H9 (cell line): ENCODE measurements around the gene YY1. TPM values are rescaled to one million over a fixed set of nuclear protein-coding genes. Genes with fewer than 3 reads are reported as not detected.

Experiments used
- DNase-seq: peaks from one replicate; pipeline ENCODE4 v3.0.0-alpha.2; 2017
- H2AFZ ChIP-seq: one replicate; pipeline ENCODE4 v1.6.1; 2013; ENCODE audit warnings: mild to moderate bottlenecking, low read length, control low read depth, moderate library complexity
- H2AK5ac ChIP-seq: 2 replicates; pipeline ENCODE4 v1.6.1; 2013; ENCODE audit warnings: low read length, control low read depth, mixed read lengths; ENCODE audit not compliant: insufficient read length
- H2BK120ac ChIP-seq: one replicate; pipeline ENCODE4 v1.6.1; 2013; ENCODE audit warnings: low read depth, mild to moderate bottlenecking, low read length, control low read depth, inconsistent platforms; ENCODE audit not compliant: poor library complexity, severe bottlenecking
- H2BK12ac ChIP-seq: 2 replicates; pipeline ENCODE4 v1.6.1; 2013; ENCODE audit warnings: low read length, control low read depth, mixed read lengths, low read depth; ENCODE audit not compliant: insufficient read length
- H2BK15ac ChIP-seq: 2 replicates; pipeline ENCODE4 v1.6.1; 2013; ENCODE audit warnings: low read depth, low read length, control low read depth
- H2BK20ac ChIP-seq: one replicate; pipeline ENCODE4 v1.6.1; 2013; ENCODE audit warnings: low read depth, mild to moderate bottlenecking, low read length, control low read depth, inconsistent platforms; ENCODE audit not compliant: poor library complexity, severe bottlenecking
- H2BK5ac ChIP-seq: 2 replicates; pipeline ENCODE4 v1.6.1; 2013; ENCODE audit warnings: low read length, control low read depth, mixed read lengths; ENCODE audit not compliant: insufficient read length
- H3K14ac ChIP-seq: 2 replicates; pipeline ENCODE4 v1.6.1; 2013; ENCODE audit warnings: low read length, control low read depth; ENCODE audit not compliant: insufficient read depth
- H3K18ac ChIP-seq: 2 replicates; pipeline ENCODE4 v1.6.1; 2013; ENCODE audit warnings: low read depth, mild to moderate bottlenecking, mixed read lengths, low read length, control low read depth; ENCODE audit not compliant: insufficient read length
- H3K23ac ChIP-seq: 2 replicates; pipeline ENCODE4 v1.6.1; 2013; ENCODE audit warnings: low read length, control low read depth, mixed read lengths, low read depth; ENCODE audit not compliant: insufficient read length
- H3K23me2 ChIP-seq: 2 replicates; pipeline ENCODE4 v1.6.1; 2013; ENCODE audit warnings: low read depth, mild to moderate bottlenecking, mixed read lengths, low read length, control low read depth; ENCODE audit not compliant: insufficient read length, poor library complexity, severe bottlenecking
- H3K27ac ChIP-seq: 2 replicates; pipeline ENCODE4 v1.5.1; 2013; ENCODE audit warnings: low read length, control low read depth, mixed read lengths, low read depth; ENCODE audit not compliant: insufficient read length
- H3K27me3 ChIP-seq: 2 replicates; pipeline ENCODE4 v1.6.1; 2013; ENCODE audit warnings: low read length, control low read depth, inconsistent platforms; ENCODE audit not compliant: insufficient read depth
- H3K4ac ChIP-seq: 2 replicates; pipeline ENCODE4 v1.6.1; 2013; ENCODE audit warnings: low read depth, mild to moderate bottlenecking, control low read depth, inconsistent platforms, low read length, moderate library complexity
- H3K4me1 ChIP-seq: 2 replicates; pipeline ENCODE4 v1.6.1; 2013; ENCODE audit warnings: low read length, control low read depth, inconsistent platforms; ENCODE audit not compliant: insufficient read depth
- H3K4me2 ChIP-seq: 2 replicates; pipeline ENCODE4 v1.6.1; 2013; ENCODE audit warnings: low read length, control low read depth, mixed read lengths; ENCODE audit not compliant: insufficient read length, insufficient read depth
- H3K56ac ChIP-seq: 2 replicates; pipeline ENCODE4 v1.6.1; 2013; ENCODE audit warnings: low read depth, mild to moderate bottlenecking, mixed read lengths, low read length, control low read depth; ENCODE audit not compliant: insufficient read length
- H3K79me1 ChIP-seq: 2 replicates; pipeline ENCODE4 v1.6.1; 2013; ENCODE audit warnings: low read depth, mild to moderate bottlenecking, moderate library complexity, low read length, control low read depth, inconsistent platforms; ENCODE audit not compliant: insufficient read depth, poor library complexity, severe bottlenecking
- H3K79me2 ChIP-seq: 2 replicates; pipeline ENCODE4 v1.6.1; 2013; ENCODE audit warnings: low read length, control low read depth, inconsistent platforms; ENCODE audit not compliant: insufficient read depth
- H3K9ac ChIP-seq: 2 replicates; pipeline ENCODE4 v1.6.1; 2013; ENCODE audit warnings: low read length, control low read depth, mixed read lengths; ENCODE audit not compliant: insufficient read length; ENCODE audit errors: extremely low read depth
- H3K9me3 ChIP-seq: one replicate; pipeline ENCODE4 v1.6.1; 2013; ENCODE audit warnings: low read depth, low read length, inconsistent platforms; ENCODE audit not compliant: control insufficient read depth
- H3T11ph ChIP-seq: one replicate; pipeline ENCODE4 v1.6.1; 2013; ENCODE audit warnings: mild to moderate bottlenecking, low read length, control low read depth, inconsistent platforms
- H4K20me1 ChIP-seq: one replicate; pipeline ENCODE4 v1.6.1; 2013; ENCODE audit not compliant: control insufficient read depth, insufficient read length, insufficient read depth
- H4K5ac ChIP-seq: 2 replicates; pipeline ENCODE4 v1.6.1; 2013; ENCODE audit warnings: low read depth, mild to moderate bottlenecking, mixed read lengths, low read length, control low read depth; ENCODE audit not compliant: insufficient read length
- H4K8ac ChIP-seq: replicated peaks from 2 replicates; pipeline ENCODE4 v1.6.1; 2013; ENCODE audit warnings: low read length, control low read depth, mixed read lengths, low read depth; ENCODE audit not compliant: insufficient read length
- H4K91ac ChIP-seq: 2 replicates; pipeline ENCODE4 v1.6.1; 2013; ENCODE audit warnings: low read depth, mild to moderate bottlenecking, moderate library complexity, mixed read lengths, low read length, control low read depth; ENCODE audit not compliant: insufficient read length
- H3K27ac Mint-ChIP-seq, 3 experiments: 2 replicates in 2 of 3; 3 replicates in 1 of 3; pipeline ENCODE4 v1.8.0; 2020 to 2021; ENCODE audit warnings: mixed read lengths in 3 of 3, mild to moderate bottlenecking in 1 of 3, moderate library complexity in 1 of 3
- H3K27me3 Mint-ChIP-seq: 2 replicates; pipeline ENCODE4 v1.8.0; 2021; ENCODE audit warnings: low read depth, mild to moderate bottlenecking, moderate library complexity, mixed read lengths
- H3K36me3 Mint-ChIP-seq, 3 experiments: 2 replicates in 2 of 3; 3 replicates in 1 of 3; pipeline ENCODE4 v1.8.0; 2020 to 2021; ENCODE audit warnings: low read depth in 3 of 3, mixed read lengths in 3 of 3; ENCODE audit not compliant: insufficient read depth in 1 of 3
- H3K4me1 Mint-ChIP-seq, 2 experiments: 2 replicates each; pipeline ENCODE4 v1.8.0; 2020; ENCODE audit warnings: mixed read lengths in 2 of 2
- H3K4me3 Mint-ChIP-seq, 2 experiments: 2 replicates in 1 of 2; 3 replicates in 1 of 2; pipeline ENCODE4 v1.8.0; 2020 to 2021; ENCODE audit warnings: mild to moderate bottlenecking in 2 of 2, mixed read lengths in 2 of 2, moderate library complexity in 1 of 2
- H3K9me3 Mint-ChIP-seq, 2 experiments: 2 replicates in 1 of 2; 3 replicates in 1 of 2; pipeline ENCODE4 v1.8.0; 2020; ENCODE audit warnings: mild to moderate bottlenecking in 2 of 2, mixed read lengths in 2 of 2, moderate library complexity in 1 of 2
- WGBS: extraction: QIAGEN DNeasy Blood & Tissue Kit; methylation state at CpG from one replicate; pipeline ENCODE4 v1.1.7; 2013; ENCODE audit warnings: missing lambda C conversion rate, low lambda C conversion rate, mixed read lengths; ENCODE audit not compliant: insufficient read length; ENCODE audit errors: extremely low coverage; 5-methylcytosine and 5-hydroxymethylcytosine counted together
- long read RNA-seq: library from polyadenylated mRNA; unstranded; transcript quantifications from one replicate; pipeline ENCODE4 v2.0.0, GENCODE V29; 2020
- total RNA-seq: library from RNA; stranded (reverse); gene quantifications from 2 replicates; pipeline ENCODE4 v1.2.1, GENCODE V29; 2021
- TF ChIP-seq, protein P1 (sequence below): fragments of 200-600 bp; sonication (generic); conservative IDR thresholded peaks from 3 replicates; pipeline ENCODE4 v1.8.0; 2021; ENCODE audit warnings: antibody characterized with exemption, mild to moderate bottlenecking

YY1 gene
- 103 and 106 TPM in 2 replicates for total RNA-seq
- long read RNA-seq, full-length matches to known transcripts = 7 of 19 reads
- long read RNA-seq, partial matches to known transcripts = 2 of 19 reads
- long read RNA-seq, other reads (novel, unspliced or antisense) = 10 of 19 reads

DNA sequence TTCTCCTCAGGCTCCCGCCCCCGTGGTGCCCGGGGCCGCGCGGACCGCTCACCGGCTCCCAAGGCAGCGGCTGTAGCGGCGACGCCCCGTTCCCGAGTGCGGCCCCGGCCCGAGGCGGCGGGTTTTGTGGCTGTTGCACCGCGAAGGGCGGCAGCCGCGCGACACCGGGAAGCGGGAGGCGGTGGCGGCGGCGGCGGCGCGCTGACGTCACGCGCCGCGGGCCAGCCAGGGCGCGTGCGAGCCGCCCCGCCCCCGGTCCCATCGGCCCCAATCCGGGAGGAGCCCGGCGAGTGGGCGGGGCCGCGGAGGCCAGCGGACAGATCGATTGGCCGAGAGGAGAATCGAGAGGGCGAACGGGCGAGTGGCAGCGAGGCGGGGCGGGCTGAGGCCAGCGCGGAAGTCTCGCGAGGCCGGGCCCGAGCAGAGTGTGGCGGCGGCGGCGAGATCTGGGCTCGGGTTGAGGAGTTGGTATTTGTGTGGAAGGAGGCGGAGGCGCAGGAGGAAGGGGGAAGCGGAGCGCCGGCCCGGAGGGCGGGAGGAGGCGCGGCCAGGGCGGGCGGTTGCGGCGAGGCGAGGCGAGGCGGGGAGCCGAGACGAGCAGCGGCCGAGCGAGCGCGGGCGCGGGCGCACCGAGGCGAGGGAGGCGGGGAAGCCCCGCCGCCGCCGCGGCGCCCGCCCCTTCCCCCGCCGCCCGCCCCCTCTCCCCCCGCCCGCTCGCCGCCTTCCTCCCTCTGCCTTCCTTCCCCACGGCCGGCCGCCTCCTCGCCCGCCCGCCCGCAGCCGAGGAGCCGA is at the start of gene YY1:
Gene YY1 (plus strand): TSS at position 726 of the 792 bp plus-strand sequence. CDS start 101 bp downstream, outside the sequence.
- Mint-ChIP-seq H3K36me3 (peaks cover 19 to 31% (median 30%) of the 10 kb centered on the region in 3 experiments), H3K27me3 (peaks cover 1% of the 10 kb centered on the region; the same call in 1 of the 2 replicates), H3K4me1 (peaks cover 32 to 33% of the 10 kb centered on the region in 2 experiments), H3K4me3 (peak within 1 kb of the TSS; percentile 82 to 99), H3K27ac (peak within 1 kb of the TSS; percentile 97 to 100 (median 99)), H3K9me3 (peaks cover 0 to 2% of the 10 kb centered on the region in 2 experiments; a peak in 1 of 5 replicates)
- Histone ChIP-seq H4K5ac (no peak within 1 kb of the TSS), H3K56ac (no peak within 1 kb of the TSS), H3K79me2 (peaks cover 63% of the 10 kb centered on the region), H3K4me2 (peak within 1 kb of the TSS; percentile 65), H2BK15ac (no peak within 1 kb of the TSS; the same call in 1 of the 2 replicates), H2BK20ac (no peak within 1 kb of the TSS), H2BK12ac (no peak within 1 kb of the TSS), H4K91ac (no peak within 1 kb of the TSS), H3K4ac (peak within 1 kb of the TSS; percentile 91), H3K27ac (peak within 1 kb of the TSS; percentile 78), H3T11ph (peak within 1 kb of the TSS; percentile 93), H3K23ac (no peak within 1 kb of the TSS), H4K20me1 (no peaks in the 10 kb centered on the region), H3K23me2 (no peaks in the 10 kb centered on the region), H3K79me1 (no peaks in the 10 kb centered on the region), H3K27me3 (no peaks in the 10 kb centered on the region), H3K9ac (peak within 1 kb of the TSS; percentile 96), H2AFZ (no peak within 1 kb of the TSS), H4K8ac (no peak within 1 kb of the TSS), H3K9me3 (no peaks in the 10 kb centered on the region), H3K4me1 (no peaks in the 10 kb centered on the region), H3K18ac (peak within 1 kb of the TSS; percentile 97), H2BK5ac (peak within 1 kb of the TSS; percentile 1), H2AK5ac (no peak within 1 kb of the TSS), H2BK120ac (no peak within 1 kb of the TSS), H3K14ac (peak within 1 kb of the TSS; percentile 99)
- DNase-seq = peak; percentile 99
- no CpG with 5 or more reads among the region's 125 CpGs for WGBS
- TF ChIP-seq, protein P1, sequence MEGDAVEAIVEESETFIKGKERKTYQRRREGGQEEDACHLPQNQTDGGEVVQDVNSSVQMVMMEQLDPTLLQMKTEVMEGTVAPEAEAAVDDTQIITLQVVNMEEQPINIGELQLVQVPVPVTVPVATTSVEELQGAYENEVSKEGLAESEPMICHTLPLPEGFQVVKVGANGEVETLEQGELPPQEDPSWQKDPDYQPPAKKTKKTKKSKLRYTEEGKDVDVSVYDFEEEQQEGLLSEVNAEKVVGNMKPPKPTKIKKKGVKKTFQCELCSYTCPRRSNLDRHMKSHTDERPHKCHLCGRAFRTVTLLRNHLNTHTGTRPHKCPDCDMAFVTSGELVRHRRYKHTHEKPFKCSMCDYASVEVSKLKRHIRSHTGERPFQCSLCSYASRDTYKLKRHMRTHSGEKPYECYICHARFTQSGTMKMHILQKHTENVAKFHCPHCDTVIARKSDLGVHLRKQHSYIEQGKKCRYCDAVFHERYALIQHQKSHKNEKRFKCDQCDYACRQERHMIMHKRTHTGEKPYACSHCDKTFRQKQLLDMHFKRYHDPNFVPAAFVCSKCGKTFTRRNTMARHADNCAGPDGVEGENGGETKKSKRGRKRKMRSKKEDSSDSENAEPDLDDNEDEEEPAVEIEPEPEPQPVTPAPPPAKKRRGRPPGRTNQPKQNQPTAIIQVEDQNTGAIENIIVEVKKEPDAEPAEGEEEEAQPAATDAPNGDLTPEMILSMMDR = no peak
